ENCODE data around the gene HNRNPAB.
A peak's percentile ranks its signal among the peaks of the same experiment; 100 is the strongest.

The HNRNPAB gene

GRCh38 chr5:178176791-178177190 is 27.5 kb upstream of the HNRNPAB start:
- no peak overlapping the region for H2AFZ ChIP-seq (ENCODE audit: low read depth, low read length)
- H3K9ac ChIP-seq (ENCODE audit: low read length): no peak overlapping the region
- no peaks in the 10 kb centered on the region for H3K36me3 ChIP-seq (replicated peaks; ENCODE audit: low read depth, low read length)
- H3K27me3 ChIP-seq (ENCODE audit: low read depth, low read length): no peaks in the 10 kb centered on the region
- H3K4me3 ChIP-seq (ENCODE audit: low read length): no peak overlapping the region
- no peaks in the 10 kb centered on the region for H3K79me2 ChIP-seq (ENCODE audit: low read length)
- no peak overlapping the region for H3K27ac ChIP-seq (ENCODE audit: low read length)
- TF ChIP-seq CTCF (IDR thresholded peaks at IDR 0.05; ENCODE audit: low read depth, low read length) (no peak), EZH2phosphoT487 (IDR thresholded peaks at IDR 0.05; ENCODE audit: low read depth) (no peak)
- H3K9me3 ChIP-seq (ENCODE audit: insufficient read depth, low read length): no peaks in the 10 kb centered on the region
- no peaks in the 10 kb centered on the region for H4K20me1 ChIP-seq (ENCODE audit: insufficient read depth, low read length)
- no peaks in the 10 kb centered on the region for H3K4me1 ChIP-seq (ENCODE audit: low read length)
- H3K4me2 ChIP-seq (ENCODE audit: low read length): no peak overlapping the region

GRCh38 chr5:178177569-178177968 is 26.8 kb upstream of the HNRNPAB start:
- Histone ChIP-seq H3K4me1 (ENCODE audit: low read length) (no peaks in the 10 kb centered on the region), H3K9ac (ENCODE audit: low read length) (no peak overlapping the region), H2AFZ (ENCODE audit: low read depth, low read length) (no peak overlapping the region)

GRCh38 chr5:178180141-178180863 is 24.0 kb upstream of the HNRNPAB start:
- Histone ChIP-seq H3K36me3 (replicated peaks; ENCODE audit: low read depth, low read length) (no peaks in the 10 kb centered on the region), H4K20me1 (ENCODE audit: insufficient read depth, low read length) (no peaks in the 10 kb centered on the region), H3K4me2 (ENCODE audit: low read length) (no peak overlapping the region), H3K9me3 (ENCODE audit: insufficient read depth, low read length) (no peaks in the 10 kb centered on the region), H3K9ac (ENCODE audit: low read length) (no peak overlapping the region), H2AFZ (ENCODE audit: low read depth, low read length) (no peak overlapping the region), H3K4me3 (ENCODE audit: low read length) (no peak overlapping the region), H3K79me2 (ENCODE audit: low read length) (no peaks in the 10 kb centered on the region), H3K27me3 (ENCODE audit: low read depth, low read length) (no peaks in the 10 kb centered on the region), H3K27ac (ENCODE audit: low read length) (no peak overlapping the region), H3K4me1 (ENCODE audit: low read length) (no peaks in the 10 kb centered on the region)
- TF ChIP-seq CTCF (IDR thresholded peaks at IDR 0.05; ENCODE audit: low read depth, low read length) (no peak), EZH2phosphoT487 (IDR thresholded peaks at IDR 0.05; ENCODE audit: low read depth) (no peak)

More at GRCh38 chr5:178177569-178177968, 26.8 kb upstream of the HNRNPAB start:
- Histone ChIP-seq H3K79me2 (ENCODE audit: low read length) (no peaks in the 10 kb centered on the region), H3K36me3 (replicated peaks; ENCODE audit: low read depth, low read length) (no peaks in the 10 kb centered on the region), H4K20me1 (ENCODE audit: insufficient read depth, low read length) (no peaks in the 10 kb centered on the region), H3K9me3 (ENCODE audit: insufficient read depth, low read length) (no peaks in the 10 kb centered on the region), H3K4me3 (ENCODE audit: low read length) (no peak overlapping the region), H3K4me2 (ENCODE audit: low read length) (no peak overlapping the region), H3K27me3 (ENCODE audit: low read depth, low read length) (no peaks in the 10 kb centered on the region), H3K27ac (ENCODE audit: low read length) (no peak overlapping the region)
- TF ChIP-seq CTCF (IDR thresholded peaks at IDR 0.05; ENCODE audit: low read depth, low read length) (no peak), EZH2phosphoT487 (IDR thresholded peaks at IDR 0.05; ENCODE audit: low read depth) (no peak)

GRCh38 chr5:178182158-178182876 is 22.0 kb upstream of the HNRNPAB start:
- Histone ChIP-seq H2AFZ (ENCODE audit: low read depth, low read length) (peak overlapping the region; percentile 73; the same call in 1 of the 2 replicates), H3K79me2 (ENCODE audit: low read length) (no peaks in the 10 kb centered on the region), H3K27me3 (ENCODE audit: low read depth, low read length) (no peaks in the 10 kb centered on the region), H3K9ac (ENCODE audit: low read length) (no peak overlapping the region), H3K4me3 (ENCODE audit: low read length) (no peak overlapping the region), H3K9me3 (ENCODE audit: insufficient read depth, low read length) (no peaks in the 10 kb centered on the region), H3K4me1 (ENCODE audit: low read length) (no peaks in the 10 kb centered on the region), H3K27ac (ENCODE audit: low read length) (no peak overlapping the region), H3K4me2 (ENCODE audit: low read length) (no peak overlapping the region), H4K20me1 (ENCODE audit: insufficient read depth, low read length) (no peaks in the 10 kb centered on the region), H3K36me3 (replicated peaks; ENCODE audit: low read depth, low read length) (no peaks in the 10 kb centered on the region)
- TF ChIP-seq CTCF (IDR thresholded peaks at IDR 0.05; ENCODE audit: low read depth, low read length) (no peak), EZH2phosphoT487 (IDR thresholded peaks at IDR 0.05; ENCODE audit: low read depth) (no peak)

All from OCI-LY3 (cell line).